GM21381 (cell line): ENCODE data around the gene C16orf74.

Source experiments
- ATAC-seq: cut with Tn5 transposase; IDR thresholded peaks from one replicate; pipeline ENCODE4 v1.9.1; 2021; ENCODE audit warnings: mild to moderate bottlenecking, moderate library complexity; ENCODE audit not compliant: unreplicated experiment

C16orf74 gene

DNA sequence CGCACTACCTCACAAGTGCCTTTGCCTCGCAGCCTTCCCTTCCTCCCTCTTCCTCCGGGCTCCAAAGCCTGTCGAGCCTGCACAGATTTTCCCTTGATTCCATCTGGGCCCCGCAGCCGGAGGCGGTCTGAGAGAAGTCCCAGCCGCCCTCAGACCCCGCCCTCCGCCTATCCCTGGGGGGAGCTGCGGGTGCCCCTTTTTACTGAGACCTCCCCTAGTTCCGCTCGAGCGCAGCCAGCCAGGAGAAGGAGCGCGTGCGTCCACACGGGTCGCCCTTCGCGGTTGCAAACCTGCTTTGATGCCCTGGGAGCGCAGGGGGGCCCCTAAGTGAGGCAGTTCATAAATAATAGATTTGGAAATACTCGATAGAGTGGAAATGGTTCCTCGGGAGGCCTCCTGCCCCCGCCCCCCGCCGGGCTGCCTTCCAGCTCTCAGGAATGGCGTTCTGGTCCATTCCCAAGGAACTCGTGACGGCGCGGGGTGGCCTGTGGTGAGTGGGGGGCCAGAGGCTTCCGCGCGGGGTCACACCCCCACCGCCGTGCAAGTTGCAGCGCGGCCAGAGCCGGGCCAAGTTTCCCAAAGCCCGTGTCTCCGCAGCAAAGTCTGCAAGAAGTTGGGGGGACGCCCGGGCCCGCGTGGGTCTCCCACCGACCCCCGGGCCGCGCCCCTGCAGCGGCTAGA is 610 bp downstream of the C16orf74 start:
- peak; percentile 1 for ATAC-seq

DNA sequence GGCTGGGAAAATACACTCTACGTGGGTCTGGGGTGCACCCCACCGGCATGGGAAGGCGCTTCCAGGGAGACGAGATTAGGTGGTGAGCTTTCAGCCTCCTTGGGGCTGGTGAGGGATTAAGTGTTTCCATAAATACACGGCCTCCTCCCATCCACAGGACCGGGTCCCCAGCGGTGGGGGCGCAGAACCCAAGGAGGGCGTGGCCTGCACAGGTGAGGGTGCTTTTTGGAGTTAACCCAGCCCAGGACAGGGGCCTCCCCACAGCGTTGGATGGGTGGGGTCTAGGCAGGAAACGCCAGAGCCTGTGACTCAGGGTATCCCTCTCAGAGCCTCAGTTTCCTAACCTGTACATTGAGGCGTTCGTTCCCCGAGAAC is 1.1 kb downstream of the C16orf74 start:
- ATAC-seq: no peak

DNA sequence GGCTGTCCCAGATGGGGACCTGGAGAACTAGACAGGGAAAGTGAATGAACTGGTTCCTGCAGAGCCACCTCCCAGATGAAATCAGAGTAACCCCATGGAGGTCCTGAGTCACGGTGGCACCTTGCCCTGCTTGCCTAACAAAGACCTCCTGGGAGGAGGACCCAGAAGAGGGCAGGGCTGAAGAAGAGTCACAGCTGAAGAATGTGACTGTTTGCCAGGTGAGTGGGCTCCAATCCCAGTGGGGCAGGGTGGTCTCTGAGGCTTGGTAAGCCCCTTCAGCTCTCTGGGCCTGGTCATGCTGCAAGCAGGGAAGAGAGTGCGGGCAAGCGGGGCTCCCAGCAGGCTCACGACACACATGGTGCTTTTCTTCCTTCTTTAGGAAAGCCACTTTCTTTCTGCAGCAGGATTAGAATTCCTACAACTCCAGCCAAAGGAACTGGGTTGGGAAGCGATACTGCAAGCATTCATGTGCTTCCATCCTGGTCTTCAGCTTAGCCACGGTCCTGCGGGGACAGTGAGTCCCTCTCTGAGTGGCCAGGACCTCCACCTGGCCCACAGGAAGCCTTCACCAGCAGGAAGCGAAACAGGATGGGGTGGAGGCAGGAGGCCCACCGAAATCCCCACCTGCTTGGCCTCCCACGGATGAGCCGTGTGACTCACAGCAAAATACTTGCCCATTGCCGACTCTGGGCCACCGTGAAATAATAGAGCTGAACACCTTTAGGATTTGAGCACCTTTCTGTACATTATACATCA is 4.3 kb downstream of the C16orf74 start:
- ATAC-seq: peak; percentile 40

DNA sequence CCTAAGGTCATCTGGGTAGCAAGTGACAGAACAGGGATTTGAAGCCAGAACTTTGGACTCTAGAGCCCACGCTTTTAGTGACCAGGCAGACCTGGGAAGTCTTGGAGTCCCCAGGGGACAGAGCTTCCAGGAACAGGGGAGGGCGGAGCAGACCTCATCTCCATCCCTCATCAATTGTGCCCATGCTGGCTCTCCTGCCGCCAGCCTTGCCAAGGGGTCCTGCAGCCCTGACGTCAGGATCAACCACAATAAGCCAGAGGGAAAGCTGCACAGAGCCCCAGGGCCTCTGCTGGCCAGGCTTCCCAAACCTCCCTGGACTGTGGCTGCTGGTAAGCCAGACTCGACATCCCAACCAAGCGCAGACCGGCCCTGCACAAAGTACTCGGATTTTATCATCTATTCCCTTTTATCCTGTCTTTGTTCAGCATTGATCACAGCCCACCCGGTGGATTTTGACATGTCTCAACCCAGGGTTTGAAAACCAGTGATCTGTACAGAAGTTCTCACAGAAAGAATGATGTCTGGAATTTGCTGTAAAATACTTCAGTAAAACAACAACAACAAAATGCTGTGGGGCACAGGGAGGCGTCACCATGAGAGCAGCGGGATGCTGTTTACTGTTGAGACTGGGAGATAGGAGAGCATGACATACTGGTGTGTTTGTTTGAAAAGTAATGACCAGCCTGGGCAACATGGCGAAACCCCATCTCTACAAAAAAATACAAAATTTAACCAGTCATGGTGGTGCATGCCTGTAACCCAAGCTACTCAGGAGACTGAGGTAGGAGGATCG is 11.8 kb downstream of the C16orf74 start:
- ATAC-seq: no peak

DNA sequence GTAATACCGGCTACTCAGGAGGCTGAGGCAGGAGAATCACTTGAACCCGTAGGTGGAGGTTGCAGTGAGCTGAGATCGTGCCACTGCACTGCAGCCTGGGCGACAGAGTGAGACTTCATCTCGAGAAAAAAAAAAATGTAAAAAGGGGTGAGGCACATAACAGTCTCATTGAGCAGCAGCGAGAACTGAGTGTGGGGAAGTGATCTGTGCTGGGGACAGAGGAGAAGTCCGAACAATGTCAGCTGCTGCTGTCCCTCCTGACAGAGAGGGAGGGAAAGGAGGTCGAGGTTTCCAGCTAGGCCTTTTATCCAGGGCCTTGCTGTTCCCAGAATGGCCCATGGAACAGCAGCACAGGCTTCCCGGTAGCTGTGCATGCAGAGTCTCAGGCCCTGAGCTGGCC is 14.0 kb downstream of the C16orf74 start:
- ATAC-seq: no peak

DNA sequence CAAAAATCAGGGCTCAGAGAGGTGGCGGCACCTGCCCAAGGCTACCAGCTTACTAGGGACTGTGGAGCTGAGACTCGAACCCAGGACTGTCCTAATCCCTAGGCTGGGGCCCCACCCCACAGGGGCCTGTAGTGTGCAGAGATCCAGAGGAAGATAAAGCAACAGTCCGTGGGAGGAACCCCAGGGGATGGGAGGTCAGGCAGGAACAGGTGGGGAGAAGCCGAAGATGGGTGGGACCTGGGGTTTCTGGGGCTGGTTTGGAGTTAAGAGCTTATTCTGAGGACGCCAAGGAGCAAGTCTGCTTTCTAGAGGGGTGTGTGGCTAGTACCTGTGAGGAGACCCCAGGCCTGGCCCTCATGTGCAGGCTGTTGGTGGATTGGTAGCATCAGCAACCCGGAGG is 14.9 kb downstream of the C16orf74 start:
- no peak for ATAC-seq

DNA sequence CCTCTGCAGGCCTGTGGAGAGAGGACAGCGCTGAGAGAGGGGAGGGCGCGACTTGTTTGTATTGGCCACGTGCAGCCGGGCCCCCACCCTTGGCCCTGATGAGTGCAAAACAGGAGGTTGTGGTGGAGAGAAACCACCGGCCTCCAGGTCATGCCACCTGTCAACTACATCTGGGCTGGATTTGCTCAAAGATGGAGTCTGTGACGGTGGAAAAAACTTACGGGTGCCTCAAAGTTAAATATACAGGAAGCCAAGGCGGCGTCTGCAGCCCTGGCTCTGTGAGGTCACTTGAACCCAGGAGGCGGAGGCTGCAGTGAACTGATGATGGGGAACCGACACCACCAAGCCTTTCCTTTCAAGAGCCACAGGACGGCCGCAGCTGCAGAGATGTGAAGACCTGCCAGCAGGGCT is 15.7 kb downstream of the C16orf74 start:
- ATAC-seq: peak; percentile 82

DNA sequence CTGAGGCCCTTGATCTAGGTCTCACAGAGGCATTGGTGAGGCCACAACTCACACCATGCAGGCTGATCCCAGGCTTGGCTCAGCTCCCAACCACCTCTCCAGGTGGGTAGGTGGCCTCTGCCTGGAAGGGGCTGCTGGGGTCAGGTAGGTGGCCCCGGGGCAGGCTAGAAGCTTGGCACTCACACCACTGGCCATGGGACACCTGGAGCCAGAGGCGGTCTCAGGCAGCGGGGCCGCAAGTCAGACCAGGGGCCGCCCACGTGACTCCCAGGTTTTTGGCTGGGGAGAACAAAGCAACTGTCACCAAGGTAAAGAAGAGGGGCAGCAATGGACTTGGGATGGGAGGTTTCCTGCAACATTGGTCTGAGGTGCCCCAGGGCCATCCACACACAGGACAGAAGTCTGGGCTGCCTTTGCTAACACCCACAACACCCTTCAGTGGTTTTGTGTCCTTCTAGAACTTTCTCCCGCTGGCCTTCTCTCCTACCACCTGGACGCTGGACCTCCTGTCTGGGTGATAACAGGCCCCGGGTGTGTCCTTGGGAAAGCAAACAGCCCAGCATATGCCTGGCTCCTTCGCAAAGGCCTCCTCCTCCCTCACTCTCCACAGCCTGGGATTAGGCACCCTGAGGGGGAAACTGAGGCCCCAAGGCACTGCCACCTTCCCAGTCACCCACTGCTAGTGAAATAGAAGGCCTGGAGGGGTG is 16.4 kb downstream of the C16orf74 start:
- no peak for ATAC-seq

DNA sequence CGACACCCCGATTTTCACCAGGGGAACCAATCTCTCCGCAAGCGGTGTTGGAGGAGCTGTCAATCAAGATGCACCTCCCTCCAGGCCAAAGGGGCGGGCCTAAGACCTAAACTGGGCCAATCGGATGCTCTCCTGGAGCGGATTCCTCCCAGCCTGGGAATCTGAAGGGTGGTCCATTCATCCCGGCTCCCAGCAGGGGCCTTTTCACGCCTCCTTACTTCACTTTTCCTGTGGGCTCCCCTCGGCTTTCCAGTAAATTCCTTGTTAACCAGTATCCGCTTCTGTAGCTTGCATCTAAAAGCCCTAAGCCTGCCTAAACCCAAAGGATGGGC is 17.1 kb downstream of the C16orf74 start:
- no peak for ATAC-seq

DNA sequence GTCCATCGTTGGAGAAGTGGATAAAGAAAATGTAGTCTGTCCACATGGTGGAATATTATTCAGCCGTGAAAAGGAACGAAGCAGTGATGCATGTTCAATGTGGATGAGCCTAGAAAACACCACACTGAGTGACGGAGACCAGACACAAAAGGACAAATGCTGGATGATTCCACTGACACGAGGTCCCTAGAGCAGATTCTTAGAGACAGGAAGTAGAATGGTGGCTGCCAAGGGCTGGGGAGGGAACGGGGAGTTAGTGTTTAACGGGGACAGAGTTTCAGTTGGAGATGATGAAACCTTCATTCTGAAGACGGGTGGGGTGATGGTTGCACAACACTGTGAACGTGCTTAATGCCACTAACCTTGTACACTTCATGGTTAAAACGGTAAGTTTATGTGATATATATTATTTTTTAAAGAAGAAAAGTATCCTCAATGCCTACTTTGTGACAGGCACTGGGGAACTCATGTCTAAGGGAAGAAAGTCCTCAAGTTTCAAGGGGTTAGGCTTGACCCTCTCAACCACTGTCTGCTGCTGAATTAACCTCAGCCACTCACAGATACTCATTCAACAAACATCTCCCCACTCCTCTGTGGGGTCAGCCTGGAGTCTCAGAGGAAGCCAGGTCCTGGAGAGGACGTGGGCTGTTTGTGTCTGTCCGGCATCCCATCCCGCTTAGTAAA is 17.6 kb downstream of the C16orf74 start:
- no peak for ATAC-seq

DNA sequence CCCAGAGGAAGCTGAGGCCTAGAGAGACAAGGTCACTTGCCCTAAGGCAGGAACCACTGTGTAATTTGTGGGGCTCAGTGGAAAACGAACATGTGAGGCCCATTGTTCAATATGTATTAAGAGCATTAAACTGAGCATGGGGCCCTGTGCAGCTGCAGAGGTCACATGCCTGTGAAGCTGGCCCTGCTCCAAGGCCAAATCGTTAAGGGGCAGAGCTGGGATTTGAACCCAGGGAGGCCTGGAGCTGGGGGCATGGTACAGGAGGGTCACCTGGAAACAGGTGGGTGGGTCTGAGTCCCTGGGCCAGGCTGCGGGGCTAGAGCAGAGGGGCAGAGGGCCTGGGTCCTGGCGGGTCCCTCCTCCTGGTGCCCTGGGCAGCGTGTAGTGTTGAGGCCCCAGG is 19.7 kb downstream of the C16orf74 start:
- no peak for ATAC-seq

DNA sequence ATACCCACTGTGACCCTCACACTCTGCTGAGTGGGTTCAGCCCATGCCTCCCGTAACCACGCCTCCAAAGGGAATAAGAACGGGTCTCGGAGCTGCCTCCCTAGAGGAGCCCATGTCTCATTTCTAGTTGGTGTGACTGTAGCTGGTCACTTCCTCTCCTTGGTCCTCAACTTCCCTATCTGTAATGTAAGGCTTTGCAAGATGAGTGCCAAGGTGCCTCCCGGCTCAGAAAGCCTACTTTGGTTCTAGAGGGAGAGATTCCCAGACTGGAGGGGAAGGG is 20.8 kb downstream of the C16orf74 start:
- ATAC-seq: no peak

DNA sequence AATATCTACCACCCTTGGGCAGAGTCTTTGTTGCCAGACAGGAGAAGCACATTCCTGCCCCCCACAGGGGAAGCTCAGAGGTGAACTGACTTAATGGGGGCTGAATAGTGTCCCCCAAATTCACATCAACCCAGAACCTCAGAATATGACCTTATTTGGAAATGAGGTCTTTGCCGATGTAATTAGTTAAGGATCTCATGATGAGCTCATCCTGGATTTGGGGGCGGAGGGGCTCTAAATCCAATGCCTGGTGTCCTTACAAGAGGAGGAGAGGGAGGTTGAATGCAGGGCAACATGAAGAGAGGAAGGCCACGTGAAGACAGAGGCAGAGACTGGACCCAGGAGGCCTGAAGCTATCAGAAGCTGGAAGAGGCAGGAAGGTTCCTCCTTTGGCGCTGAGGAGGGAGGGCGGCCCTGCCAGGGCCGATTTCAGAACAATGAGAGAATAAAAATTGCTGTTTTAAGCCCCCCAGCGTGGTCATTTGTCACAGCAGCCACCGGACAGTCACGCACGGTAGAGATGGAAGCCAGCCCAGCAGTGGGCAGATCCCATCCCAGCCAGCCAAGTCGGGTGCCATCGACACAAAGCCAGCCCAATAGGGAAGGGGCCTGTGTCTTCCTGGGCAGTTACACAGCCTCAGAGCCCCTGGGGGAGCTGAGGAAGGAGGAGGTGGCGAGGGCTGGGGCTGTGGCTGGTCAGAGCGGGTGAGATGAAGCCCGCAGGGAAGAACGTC is 21.3 kb downstream of the C16orf74 start:
- ATAC-seq: no peak

DNA sequence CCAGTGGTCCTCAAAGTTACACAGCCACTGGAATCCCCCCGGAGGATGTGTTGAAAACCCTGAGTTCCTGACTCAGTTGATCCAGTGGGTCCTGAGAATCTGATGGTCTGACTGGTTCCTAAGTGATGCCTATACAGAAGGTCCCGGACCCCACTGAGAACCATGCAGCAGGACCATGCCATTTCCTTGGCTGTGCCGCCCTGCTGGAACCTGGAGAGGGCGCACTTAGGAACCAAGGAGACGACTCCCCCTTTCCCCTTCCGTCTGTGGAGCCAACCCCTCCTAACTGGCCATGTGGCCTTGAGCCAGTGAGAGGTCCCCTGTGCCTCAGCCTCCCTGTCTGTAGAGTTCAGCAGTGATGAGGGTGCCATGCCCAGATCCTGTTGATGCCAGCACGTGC is 22.0 kb downstream of the C16orf74 start:
- ATAC-seq: no peak

DNA sequence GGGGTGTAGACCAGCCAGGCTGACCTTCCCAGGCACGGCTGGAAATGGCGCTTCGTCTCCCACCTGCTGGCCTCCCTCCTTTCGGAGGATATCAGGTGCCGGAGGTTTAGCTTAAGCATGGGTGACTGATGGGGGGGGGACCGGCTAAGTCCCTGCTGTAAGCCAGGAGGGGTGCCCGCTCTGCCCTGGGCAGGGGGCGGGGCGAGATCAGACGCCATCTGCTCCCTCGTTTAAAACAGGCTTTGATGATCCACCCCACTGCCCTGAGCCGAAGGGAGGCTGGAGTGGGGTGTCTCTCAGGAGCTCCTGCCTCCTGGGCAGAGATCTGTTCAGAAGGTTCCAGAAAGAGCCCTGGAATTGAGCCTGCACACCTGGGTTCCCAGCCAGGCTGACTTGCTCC is 26.0 kb downstream of the C16orf74 start:
- ATAC-seq: no peak

DNA sequence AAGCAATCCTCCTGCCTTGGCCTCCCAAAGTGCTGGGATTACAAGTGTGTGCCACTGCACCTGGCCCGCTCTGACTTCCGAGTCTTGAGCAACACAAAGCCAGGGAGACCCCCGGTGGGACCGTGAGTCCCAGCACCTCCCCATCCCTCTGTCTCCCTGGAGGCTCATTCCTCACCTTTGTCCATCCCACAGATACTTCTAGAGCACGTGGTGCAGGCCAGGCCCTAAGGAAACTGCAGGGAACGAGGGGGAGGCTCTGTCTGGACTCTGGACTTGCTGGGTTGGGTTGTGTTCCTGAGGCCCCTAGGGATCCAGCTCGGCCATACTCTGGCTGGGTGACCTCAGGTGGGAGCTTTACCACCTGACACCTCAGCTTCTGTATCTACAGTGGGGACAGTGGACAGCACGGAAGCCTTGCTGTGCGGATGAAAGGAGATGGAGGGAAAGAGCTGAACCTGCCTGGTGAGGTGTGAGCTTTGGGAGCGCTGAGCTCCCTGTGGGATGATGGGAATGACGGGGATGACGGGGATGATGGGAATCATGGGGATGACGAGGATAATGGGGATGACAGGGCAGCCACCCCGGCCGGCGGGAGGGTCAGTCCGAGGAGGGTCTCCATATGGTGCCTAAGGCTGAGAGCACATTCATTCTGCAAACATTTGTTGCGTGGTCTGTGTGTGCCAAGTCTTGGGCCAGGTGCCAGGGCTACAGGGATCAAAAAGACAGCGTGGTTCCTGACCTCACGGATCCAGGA is 26.6 kb downstream of the C16orf74 start:
- ATAC-seq: no peak

DNA sequence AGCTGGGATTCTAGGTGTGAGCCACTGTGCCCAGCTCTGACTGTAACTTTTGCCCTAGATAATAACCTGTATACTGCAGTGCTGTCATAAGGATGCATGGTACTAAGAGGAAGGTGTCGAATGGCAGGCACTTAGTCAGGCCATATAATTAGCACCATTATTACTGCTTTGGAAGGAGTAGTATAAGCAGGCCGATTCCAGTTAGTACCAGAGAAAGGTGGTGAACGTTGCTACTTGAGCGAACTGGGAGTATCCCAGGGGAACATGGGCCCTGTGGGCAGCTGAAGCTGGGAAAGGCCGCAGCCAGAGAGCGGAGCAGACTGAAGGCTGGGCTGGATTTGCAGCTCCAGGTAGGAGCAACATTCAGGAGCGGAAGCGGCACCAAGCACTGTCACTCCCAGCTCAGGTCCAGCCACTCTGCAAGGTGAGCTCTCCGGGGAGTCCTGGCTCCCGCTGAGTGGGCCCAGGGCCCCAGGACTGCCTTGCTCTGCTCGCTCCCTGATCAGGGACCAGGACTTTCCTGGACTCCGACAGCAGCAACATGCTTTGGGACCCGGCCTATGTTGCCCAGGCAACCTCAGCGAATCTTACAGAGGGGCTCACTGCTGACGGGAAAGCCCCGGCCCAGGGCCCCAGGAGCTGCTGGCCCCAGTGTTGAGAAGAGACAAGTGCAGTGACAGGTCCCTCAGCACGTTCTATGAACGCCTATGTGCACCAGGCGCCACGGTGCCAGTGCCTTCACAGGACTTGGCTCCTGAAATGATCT is 28.6 kb downstream of the C16orf74 start:
- no peak for ATAC-seq

DNA sequence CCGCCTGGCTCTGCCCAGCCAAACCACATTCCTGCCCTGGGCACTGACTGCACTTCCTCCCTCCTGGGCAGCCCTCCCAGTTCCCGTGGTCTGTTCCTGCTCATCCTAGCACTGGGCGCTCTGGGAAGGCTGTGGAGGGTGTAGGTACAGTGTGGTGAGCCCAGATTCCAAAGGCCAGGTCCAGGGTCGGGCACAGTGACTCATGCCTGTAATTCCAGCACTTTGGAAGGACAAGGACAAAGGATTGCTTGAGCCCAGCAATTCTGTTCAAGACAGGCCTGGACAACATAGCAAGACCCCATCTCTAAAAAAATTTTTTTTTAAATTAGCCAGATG is 30.6 kb downstream of the C16orf74 start:
- no peak for ATAC-seq
